Endometrial microvascular endothelial cells (primary cell): ENCODE data around the gene KRT37. TPM values are rescaled to one million over a fixed set of nuclear protein-coding genes. Genes with fewer than 3 reads are reported as not detected.
"Not testable (repeated sequence)": the region's sequence is repeated elsewhere in the genome, so short reads cannot be mapped to it uniquely, and the experiment has no call there.

Experiments used
- in situ Hi-C: cut with HindIII; loops from 2 replicates; pipeline ENCODE4 v1.10.0; 2017; ENCODE audit warnings: low sequenced_read_pairs, low pct_unique_long_range_greater_than_20kb; ENCODE audit errors: inconsistent ontology term
- total RNA-seq: library from RNA; depleted of rRNA; stranded (reverse); fragments of >200 nt; gene quantifications from one replicate; pipeline ENCODE4 v1.2.3, GENCODE V29; 2015; ENCODE audit errors: inconsistent ontology term

KRT37 gene
- total RNA-seq, 1 donor from 2014 or later: not detected

DNA sequence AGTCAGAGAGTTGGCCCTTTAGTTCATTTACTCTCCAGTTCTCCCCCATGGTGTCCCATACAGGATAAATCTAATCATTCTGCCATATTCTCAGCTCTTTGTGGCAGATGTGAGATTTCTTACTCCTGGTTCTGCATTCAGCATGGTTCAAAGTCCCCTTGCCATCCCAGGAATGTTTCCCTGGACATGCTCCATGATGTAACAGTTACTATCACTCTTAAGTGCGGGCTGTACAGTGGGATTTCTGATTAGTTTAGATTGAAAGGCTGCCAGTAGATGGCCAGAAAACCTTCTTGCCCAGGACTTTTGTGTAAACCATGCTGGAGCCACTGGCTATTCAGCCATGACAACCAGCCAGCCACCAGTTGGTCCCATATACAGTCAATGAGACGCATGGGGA is 10.4 kb downstream of the KRT37 start:
- in situ Hi-C loops: no loop called here

DNA sequence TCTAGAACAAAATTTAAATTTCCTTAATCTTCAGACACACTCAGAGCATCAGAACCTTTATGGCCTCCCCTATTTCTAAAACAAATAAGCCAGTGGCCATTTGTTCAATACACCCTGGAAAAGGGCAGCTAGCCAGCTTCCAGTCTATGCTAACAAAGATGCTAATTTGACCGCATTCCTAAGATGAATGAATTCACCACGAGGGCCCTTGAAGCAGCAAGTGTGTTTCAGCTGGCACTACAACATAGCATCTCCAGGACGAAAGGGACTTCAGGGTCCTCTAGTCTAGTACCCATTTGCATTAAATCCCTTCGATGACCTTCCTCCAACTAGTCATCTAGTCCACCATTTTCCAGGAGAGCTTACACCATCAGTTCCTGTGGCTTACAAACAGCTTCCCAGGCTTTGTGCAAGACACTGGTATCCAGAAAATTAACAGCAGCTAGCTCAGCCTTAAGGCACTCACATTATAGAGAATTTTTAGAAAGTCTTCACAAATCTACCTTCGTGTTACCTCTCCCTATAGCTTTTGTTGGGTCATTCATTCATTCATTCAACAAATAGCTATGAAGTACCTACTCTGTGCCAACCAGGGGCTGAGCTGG is 10.9 kb downstream of the KRT37 start:
- in situ Hi-C loops: no loop called here

DNA sequence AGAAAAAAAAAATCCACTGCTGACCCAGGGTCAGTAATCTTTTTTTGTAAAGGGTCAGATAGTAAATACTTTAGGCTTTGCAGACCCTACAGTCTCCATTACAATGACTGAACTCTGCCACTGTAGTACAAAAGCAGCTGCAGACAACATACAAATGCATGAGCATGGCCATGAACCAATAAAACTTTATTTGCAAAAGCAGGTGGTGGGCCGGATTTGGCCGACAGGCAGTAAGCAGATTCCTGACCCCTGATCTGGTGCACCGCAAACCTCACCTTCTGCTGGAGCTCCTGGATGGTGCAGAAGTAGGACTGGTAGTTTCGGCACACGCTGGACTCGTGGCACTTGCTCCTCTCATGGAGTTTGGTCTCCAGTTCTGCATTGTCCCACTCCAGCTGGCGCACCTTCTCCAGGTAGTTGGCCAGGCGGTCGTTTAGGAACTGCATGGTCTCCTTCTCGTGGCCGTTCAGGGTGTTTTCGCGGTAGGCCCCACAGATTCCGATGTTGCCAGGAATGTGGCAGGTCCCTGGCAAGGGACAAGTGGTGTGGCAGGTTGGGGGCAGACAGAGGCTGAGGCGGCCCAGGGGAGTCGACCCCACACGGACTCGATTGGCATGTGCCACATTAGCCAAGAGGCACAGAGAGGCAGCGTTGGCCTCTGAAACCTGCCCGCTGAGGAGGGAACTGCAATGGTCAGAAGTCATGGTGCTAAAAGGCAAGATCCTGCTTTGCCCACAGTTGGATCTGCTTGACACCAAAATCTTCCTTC is 13.1 kb downstream of the KRT37 start:
- in situ Hi-C loops: no loop called here

DNA sequence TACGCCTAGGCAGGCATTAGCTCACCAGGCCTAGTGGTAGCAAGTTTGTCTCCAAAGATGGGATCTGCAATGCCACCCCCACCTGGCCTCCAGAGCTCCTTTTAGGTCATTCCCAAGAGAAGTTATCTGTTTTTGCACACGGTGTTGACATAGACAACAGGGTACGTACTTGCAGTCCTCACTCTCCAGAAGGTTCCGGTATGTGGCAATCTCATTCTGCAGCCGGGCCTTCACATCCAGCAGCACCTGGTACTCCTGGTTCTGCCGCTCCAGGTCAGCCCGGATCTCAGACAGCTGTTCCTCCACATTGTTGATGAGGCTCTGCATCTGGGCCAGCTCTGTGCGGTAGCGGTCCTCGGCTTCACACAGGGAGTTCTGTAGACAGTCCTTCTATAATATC is 17.2 kb downstream of the KRT37 start:
- in situ Hi-C loops: no loop called here

DNA sequence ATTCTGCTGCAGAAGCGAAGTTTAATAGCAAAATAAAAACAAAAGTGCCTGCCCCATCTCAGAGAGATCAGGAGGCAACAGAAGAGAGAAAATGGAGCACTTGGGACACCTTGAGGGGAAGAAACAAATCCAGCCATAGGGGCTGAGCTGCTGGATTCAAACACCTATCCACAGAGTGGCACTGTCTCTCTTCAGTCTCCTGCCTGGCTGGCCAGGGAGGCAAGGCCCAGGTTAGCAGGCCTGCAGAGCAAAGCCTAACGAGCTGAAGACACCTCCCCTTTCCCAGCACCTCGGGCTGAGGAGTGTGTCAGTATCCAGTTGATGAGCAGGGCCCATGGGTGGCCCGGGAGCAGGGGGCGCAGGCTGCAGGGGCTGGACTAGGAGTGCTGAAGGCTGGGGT is 18.2 kb downstream of the KRT37 start:
- in situ Hi-C loops: no loop called here

DNA sequence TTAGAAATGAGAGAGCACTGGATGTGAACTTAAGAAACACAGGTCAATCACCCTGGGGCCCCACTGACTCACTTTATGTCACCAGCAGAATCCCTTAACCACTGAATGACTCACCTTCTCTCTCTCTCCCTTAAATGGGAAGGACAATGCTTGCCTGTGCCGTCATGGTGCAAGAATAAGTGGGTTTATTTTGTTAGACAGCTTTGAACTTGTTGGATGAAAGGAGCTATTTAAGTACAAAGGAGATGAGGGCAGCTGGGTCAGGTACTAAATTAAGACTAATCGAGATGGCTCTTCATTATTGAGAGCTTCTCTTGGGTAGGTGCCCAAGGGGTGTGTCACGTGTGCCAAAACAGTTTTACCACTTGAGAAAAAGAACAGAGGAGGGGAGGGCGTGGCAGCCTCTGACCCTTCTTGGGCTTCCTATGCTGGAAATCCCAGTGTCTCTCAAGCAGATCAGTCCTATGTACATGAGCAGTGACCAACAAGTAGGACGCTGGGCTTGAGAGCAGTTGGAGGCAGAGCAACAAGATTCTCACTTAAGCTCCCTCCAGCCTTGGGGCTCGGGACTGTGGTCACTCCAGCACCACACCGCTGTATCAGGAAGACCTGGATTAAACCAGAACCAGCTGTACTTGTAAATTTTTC is 20.2 kb downstream of the KRT37 start:
- in situ Hi-C loops: no loop called here

DNA sequence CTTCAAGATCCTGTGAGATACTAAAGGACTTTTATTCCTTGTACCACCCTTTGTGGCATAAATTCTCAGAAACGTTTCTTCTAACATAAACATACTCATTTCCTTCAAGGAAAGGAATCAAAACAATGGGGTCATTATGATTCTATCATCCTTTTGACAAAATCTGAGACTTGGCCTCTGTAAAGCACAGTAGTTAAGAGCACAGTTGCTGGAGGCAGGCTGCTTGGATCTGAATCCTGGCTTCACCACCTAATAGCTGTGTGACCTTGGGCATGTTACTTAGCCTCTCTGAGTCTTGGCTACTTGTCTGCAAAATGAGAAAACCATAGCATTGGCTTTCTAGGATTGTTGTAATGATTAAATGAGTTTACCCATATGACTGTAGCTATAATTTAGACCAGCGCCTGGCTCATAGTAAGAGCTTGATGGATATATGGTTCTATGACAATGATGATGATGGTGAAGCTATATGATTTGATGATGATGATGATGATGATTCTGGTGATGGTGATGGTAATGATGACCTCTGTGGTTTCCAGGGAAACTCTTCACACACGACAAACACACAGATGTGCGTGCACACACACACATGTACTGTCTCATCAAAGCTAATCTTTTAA is 20.9 kb downstream of the KRT37 start:
- in situ Hi-C loops: no loop called here

DNA sequence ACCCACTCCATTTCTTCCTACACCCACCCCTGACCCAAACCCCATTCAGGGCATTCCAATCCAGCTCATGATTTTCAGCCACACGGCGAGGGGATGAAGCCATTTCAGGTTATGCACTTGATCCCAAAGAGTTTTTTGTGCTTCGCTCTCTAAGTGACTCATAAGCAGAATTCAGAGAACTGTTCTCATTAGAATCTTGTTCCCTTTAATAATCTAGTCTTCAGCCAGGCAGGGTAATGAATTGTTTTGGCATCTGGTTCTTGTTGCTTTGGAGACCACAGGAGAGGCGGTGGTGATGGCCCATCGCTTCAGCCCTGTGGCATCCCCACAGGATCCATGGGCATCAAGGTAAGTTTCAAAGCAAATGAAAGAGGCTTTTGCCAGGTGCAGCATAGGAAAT is 22.2 kb downstream of the KRT37 start:
- in situ Hi-C loops: no loop called here

DNA sequence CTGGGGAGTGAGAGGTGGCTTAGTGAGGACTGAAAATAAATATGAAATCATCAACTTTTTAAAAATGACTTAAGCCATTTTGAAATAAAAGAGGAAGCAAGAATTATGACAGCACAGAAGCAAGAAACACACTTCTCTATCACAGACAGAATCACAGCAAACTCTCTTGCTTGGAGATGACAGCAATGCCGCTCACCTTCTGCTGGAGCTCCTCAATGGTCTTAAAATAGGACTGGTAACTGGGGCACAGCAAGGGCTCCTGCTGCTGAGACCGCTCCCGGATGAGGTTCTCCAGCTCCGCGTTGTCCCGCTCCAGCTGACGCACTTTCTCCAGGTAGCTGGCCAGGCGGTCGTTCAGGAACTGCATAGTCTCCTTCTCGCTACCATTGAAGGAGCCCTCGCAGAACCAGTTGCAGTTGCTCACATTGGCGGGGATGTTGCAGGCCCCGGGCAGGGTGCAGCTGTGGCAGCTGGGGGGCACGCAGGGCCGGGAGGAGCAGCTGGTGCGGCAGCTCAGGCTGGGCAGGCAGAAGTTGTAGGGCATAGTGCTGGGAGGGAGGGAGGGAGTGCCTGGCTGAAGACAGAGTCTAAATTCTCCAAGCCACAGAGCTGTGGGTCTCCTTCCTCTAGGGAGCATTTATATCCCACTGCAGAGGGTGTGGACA is 27.3 kb downstream of the KRT37 start, which contains the start of gene KRT31:
Gene KRT31, minus strand, starts transcription at position 613 of the 665 bp plus-strand sequence. Its CDS starts 69 bp downstream, at position 544.
- in situ Hi-C loops: no loop called here

DNA sequence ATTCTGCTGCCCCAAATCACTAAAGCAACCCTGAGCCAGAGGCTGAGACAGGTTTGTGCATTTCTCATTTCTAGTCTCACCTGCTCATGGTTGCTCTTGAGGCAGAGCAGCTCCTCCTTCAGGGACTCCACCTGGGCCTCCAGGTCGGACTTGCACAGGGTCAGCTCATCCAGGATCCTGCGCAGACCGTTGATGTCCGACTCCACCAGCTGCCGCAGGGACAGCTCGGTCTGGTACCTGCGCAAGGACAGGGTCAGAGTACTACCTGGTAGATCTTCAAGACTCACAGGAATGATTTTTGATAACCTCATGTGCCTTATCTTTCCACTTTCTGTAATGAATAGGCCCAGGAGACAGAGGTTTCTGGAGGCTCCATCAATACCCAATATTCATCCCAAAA is 28.0 kb downstream of the KRT37 start:
- in situ Hi-C loops: no loop called here

DNA sequence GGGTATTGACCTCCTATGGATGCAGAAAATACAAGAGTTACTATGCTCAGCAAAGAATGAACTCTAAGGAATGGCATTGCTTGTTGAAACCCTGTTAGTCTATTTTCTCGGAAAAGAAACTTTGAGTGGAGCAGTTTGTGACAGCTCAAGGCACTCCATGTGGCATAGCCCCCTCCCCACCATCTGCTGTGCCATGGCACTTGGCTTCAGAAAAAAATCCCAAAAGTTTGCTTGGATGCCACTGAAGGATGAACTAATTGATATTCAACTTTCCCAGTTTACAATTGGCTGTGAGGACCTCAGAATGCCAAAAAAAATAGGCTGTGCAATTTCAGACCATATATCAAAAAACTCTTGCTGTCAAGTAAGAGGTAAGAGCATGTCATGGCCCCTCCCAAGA is 28.8 kb downstream of the KRT37 start:
- in situ Hi-C loops: no loop called here

DNA sequence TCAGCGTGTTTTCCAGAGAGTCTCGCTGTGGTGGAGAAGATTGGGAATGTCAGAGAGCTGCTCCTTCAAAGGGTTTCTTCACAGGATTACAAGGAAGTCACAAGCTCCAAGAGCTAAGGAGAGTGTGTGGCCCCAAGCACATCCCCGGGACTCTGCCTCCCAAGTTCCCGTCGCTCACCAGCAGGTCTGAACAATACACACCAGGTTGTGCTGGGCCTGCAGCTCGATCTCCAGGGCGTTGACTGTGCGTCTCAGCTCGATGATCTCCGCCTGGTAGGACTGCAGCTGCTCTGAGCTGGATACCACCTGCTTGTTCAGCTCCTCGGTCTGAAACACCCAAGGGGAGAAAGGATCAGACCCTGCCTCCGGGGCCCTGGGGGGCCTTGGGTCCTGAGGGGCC is 29.3 kb downstream of the KRT37 start:
- in situ Hi-C loops: not testable (repeated sequence)

DNA sequence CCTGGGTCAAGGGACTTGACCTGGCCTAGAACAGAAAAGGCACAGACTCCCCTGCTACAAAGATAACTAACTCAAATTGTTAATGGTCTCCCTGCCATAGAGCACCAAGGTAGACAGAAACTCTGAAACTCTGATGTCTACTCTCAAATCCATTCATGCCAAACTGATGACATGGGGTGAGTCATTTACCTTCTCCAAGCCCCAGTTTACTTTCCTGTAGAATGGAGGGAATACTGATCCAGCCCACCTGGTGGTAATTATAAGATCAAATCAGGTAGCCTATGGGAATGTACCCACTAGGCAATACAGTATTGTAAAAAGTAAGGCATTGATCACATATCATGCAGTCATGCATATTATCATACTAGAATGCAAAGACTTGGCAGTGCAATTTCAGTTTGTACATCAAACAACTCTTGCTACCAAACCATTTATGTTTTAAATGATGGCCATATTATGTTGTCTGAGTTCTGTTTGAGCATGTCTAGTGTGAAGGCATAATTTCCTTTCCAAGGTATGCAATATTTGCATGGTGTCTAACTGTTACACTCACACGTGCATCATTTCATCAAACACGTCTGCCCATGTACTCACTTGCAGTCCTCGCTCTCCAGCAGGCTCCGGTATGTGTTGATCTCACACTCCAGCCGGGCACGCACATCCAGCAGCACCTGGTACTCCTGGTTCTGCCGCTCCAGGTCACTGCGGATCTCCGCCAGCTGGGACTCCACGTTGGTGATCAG is 30.0 kb downstream of the KRT37 start:
- in situ Hi-C loops: no loop called here

DNA sequence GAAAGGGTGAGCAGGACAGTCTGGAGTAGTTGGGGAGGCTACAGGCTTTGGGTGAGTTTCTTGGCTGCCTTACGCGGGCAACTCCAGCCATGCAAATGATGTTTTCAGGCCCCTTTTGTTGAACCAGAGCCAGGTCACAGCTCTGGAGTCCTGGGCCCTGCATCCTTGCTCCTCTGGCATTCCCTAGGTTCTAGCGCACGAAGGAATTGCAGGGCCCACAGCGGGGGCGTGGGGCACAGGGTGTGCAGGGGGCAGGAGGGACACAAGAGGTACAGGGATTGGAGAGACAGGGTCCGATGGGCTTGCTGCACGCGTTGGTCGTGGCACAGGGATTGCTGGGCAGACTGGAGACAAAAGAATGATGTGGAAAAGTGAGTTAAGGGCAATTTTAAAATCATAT is 30.6 kb downstream of the KRT37 start:
- in situ Hi-C loops: no loop called here

DNA sequence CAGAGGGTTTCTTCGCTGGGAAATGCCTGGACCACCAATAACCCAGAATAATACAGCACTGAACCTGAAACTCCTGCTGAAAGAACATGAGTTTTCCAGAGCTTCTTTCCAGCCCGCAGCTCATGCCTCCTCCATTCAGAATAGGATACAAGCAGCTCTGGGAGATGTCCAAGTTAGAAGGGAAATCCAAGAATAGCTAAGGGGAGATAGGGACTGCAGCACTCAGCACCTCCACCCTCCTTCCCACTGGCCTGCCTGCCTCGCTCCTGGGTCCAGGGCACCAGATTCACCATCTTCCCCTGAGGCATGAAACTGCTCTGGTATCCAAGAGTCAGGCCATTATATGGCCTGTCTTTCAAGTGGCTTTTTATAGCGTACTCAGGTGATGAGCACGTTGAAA is 31.1 kb downstream of the KRT37 start:
- in situ Hi-C loops: no loop called here

DNA sequence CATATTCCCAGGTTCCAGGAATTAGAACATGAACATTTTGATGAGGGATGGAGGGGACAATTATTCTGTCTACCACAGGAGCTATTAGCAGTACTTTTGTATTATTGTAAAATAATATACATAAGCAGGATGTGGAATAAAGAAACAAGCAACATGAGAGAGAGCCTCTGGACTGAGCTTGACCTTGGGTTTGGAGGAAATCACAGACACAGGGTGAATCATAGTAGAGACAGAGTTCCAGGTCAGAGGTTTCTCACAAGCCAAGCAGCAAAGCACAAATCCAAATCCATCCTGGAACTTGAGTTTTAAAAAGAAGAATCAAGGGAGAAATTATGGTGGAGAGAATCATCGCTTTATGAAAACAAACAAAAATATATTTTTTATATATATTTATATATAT is 32.1 kb downstream of the KRT37 start:
- in situ Hi-C loops: no loop called here

DNA sequence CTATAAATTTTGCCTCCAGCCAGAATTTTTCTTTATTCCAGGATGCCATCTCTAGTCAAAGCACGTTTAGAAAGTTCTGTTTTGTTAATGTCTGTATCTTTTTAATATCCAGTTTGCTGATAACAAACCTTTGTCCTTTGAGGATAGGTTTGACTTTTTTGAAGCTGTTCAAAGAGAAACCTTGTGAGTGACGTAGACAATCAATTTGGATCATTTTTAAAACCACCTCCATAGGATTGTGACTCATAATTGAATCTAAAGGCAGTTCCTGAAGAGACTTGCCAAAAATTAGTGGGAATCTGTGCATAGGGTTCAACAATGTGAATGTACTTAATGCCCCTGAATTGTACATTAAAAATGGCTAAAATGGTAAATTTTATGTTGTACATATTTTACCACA is 32.9 kb downstream of the KRT37 start:
- in situ Hi-C loops: no loop called here

DNA sequence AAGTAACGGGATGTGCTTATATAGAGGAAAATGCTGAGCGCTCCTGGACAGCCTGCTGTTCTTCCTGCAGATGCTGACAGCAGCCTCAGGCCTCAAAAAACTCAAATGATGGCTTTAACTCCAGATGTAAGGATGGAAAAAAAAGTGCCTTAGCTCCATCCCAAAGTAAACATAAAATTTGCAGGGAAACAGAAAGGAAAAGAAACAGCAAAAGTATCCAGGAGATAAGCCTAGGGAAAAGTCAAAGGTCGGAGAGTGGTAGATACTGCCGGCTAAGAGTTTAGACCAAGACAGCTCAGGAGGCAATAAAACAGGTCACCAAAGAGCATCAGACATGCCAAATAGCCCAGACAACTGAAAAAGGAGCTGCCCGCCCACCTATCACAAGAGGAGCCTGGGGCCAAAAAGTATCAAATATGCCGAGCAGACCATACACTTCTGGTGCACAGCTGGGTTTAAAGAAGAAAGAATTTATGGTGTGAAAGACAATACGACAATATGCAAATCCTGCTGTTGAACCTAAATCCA is 33.9 kb downstream of the KRT37 start:
- in situ Hi-C loops: no loop called here
